ENCODE data around the gene KIAA0753. TPM values are rescaled to one million over a fixed set of nuclear protein-coding genes. Genes with fewer than 3 reads are reported as not detected.

KIAA0753 gene
- total and polyA plus RNA-seq, 9 of the 15 experiments (the other 6 are each of a cell fraction or from before 2014, with no cell fraction given): 2.0 to 9.0 (median 6.9) TPM

- TF ChIP-seq ZNF609 (CRISPR knock-in tag; IDR thresholded peaks at IDR 0.05; ENCODE audit: borderline replicate concordance): no peak
- TF ChIP-seq GATAD2A (IDR thresholded peaks at IDR 0.05): no peak
- no peak for TF ChIP-seq PCBP2 (IDR thresholded peaks at IDR 0.05; ENCODE audit: low read depth, low read length, poor library complexity, severe bottlenecking)
- no peak for TF ChIP-seq TEAD2 (tag; IDR thresholded peaks at IDR 0.05)
- TF ChIP-seq BRD4 (IDR thresholded peaks at IDR 0.05): no peak
- TF ChIP-seq TOE1 (IDR thresholded peaks at IDR 0.05; ENCODE audit: borderline replicate concordance): peak; percentile 86
- TF ChIP-seq TOE1 (CRISPR knock-in tag; IDR thresholded peaks at IDR 0.05; ENCODE audit: borderline replicate concordance, low read depth): no peak
- no peak for TF ChIP-seq TSHZ1 (CRISPR knock-in tag; IDR thresholded peaks at IDR 0.05)
- TF ChIP-seq ZNF584 (CRISPR knock-in tag; IDR thresholded peaks at IDR 0.05; ENCODE audit: low read depth): no peak
- TF ChIP-seq ZNF134 (CRISPR knock-in tag; conservative IDR thresholded peaks at IDR 0.05): no peak
- TF ChIP-seq PBX2 (CRISPR knock-in tag; IDR thresholded peaks at IDR 0.05; ENCODE audit: low read depth): no peak
- TF ChIP-seq PBX2 (tag; conservative IDR thresholded peaks at IDR 0.05; ENCODE audit: low read depth): no peak
- peak; percentile 66 for TF ChIP-seq ETV1 (tag; conservative IDR thresholded peaks at IDR 0.05; ENCODE audit: low read depth)
- TF ChIP-seq PATZ1 (CRISPR knock-in tag; IDR thresholded peaks at IDR 0.05; ENCODE audit: borderline replicate concordance): no peak
Measured at GRCh38 chr17:6640536-6641246, at the start of gene KIAA0753, which contains the start of gene TXNDC17 (continued).

Data from K562 (cell line).